ENCODE data around the gene VAV2.

The VAV2 gene

GRCh38 chr9:133942206-133942975 lies 49.7 kb downstream of the VAV2 start:
- TF ChIP-seq ESRRG (CRISPR knock-in tag; IDR thresholded peaks at IDR 0.05) (no peak), ZC3H10 (CRISPR knock-in tag; IDR thresholded peaks at IDR 0.05) (no peak), PPARA (CRISPR knock-in tag; IDR thresholded peaks at IDR 0.05; ENCODE audit: borderline replicate concordance) (no peak), SNAI2 (CRISPR knock-in tag; IDR thresholded peaks at IDR 0.05) (no peak), POU6F1 (CRISPR knock-in tag; IDR thresholded peaks at IDR 0.05; ENCODE audit: borderline replicate concordance, low read depth) (no peak), TSHZ2 (CRISPR knock-in tag; IDR thresholded peaks at IDR 0.05) (no peak), TCF4 (CRISPR knock-in tag; IDR thresholded peaks at IDR 0.05; ENCODE audit: borderline replicate concordance) (no peak), TOX (CRISPR knock-in tag; IDR thresholded peaks at IDR 0.05; ENCODE audit: borderline replicate concordance) (no peak), ZNF565 (CRISPR knock-in tag; conservative IDR thresholded peaks at IDR 0.05; ENCODE audit: low read depth) (no peak), PATZ1 (CRISPR knock-in tag; IDR thresholded peaks at IDR 0.05; ENCODE audit: borderline replicate concordance) (no peak), ISL1 (CRISPR knock-in tag; IDR thresholded peaks at IDR 0.05) (no peak), GLIS3 (CRISPR knock-in tag; IDR thresholded peaks at IDR 0.05) (no peak), CSRNP3 (CRISPR knock-in tag; IDR thresholded peaks at IDR 0.05) (no peak), ZNF70 (CRISPR knock-in tag; IDR thresholded peaks at IDR 0.05) (no peak)
- ATAC-seq: no peak

- ATAC-seq: no peak
- TF ChIP-seq ZNF565 (CRISPR knock-in tag; conservative IDR thresholded peaks at IDR 0.05; ENCODE audit: low read depth) (no peak), CSRNP3 (CRISPR knock-in tag; IDR thresholded peaks at IDR 0.05) (no peak), GLIS3 (CRISPR knock-in tag; IDR thresholded peaks at IDR 0.05) (no peak), ZNF70 (CRISPR knock-in tag; IDR thresholded peaks at IDR 0.05) (no peak), OSR1 (CRISPR knock-in tag; IDR thresholded peaks at IDR 0.05) (no peak), ZFP3 (CRISPR knock-in tag; IDR thresholded peaks at IDR 0.05) (no peak), ISL1 (CRISPR knock-in tag; IDR thresholded peaks at IDR 0.05) (no peak), CREB5 (CRISPR knock-in tag; IDR thresholded peaks at IDR 0.05; ENCODE audit: low read depth) (no peak), ZFP30 (CRISPR knock-in tag; IDR thresholded peaks at IDR 0.05) (no peak), ZNF8 (CRISPR knock-in tag; IDR thresholded peaks at IDR 0.05) (no peak), PATZ1 (CRISPR knock-in tag; IDR thresholded peaks at IDR 0.05; ENCODE audit: borderline replicate concordance) (no peak), POU6F1 (CRISPR knock-in tag; IDR thresholded peaks at IDR 0.05; ENCODE audit: borderline replicate concordance, low read depth) (no peak), TOX (CRISPR knock-in tag; IDR thresholded peaks at IDR 0.05; ENCODE audit: borderline replicate concordance) (no peak), ZC3H10 (CRISPR knock-in tag; IDR thresholded peaks at IDR 0.05) (no peak), TSHZ2 (CRISPR knock-in tag; IDR thresholded peaks at IDR 0.05) (no peak), BACH2 (CRISPR knock-in tag; IDR thresholded peaks at IDR 0.05; ENCODE audit: borderline replicate concordance) (no peak)
Measured at GRCh38 chr9:133939845-133940244, 52.3 kb downstream of the VAV2 start.
